SK-N-SH treated with all-trans-retinoic acid at 6 μM for 48 hours (cell line): ENCODE results near the gene TOM1L1.

Experiments
- ATAC-seq: fragments of 200-7000 bp; cut with Tn5 transposase; 3 replicates; pipeline ENCODE4 v1.9.1; 2020; ENCODE audit warnings: mild to moderate bottlenecking, moderate library complexity
- ARNTL ChIP-seq: fragments of 450-650 bp; formaldehyde crosslinking; IDR thresholded peaks from 2 replicates; pipeline ENCODE4 v1.5.0; 2020; ENCODE audit warnings: low read depth, mild to moderate bottlenecking, moderate library complexity, borderline replicate concordance
- BACH2 ChIP-seq: fragments of 250-450 bp; sonication (Bioruptor Pico); IDR thresholded peaks from 2 replicates; pipeline ENCODE4 v1.9.0; 2021; ENCODE audit warnings: mild to moderate bottlenecking, borderline replicate concordance
- CSDC2 ChIP-seq: fragments of 250-450 bp; sonication (Bioruptor Pico); IDR thresholded peaks from 2 replicates; pipeline ENCODE4 v1.5.0; 2020; ENCODE audit warnings: mild to moderate bottlenecking, moderate library complexity
- CSRNP3 ChIP-seq: fragments of 250-450 bp; sonication (Bioruptor Pico); IDR thresholded peaks from 2 replicates; pipeline ENCODE4 v1.5.1; 2021; ENCODE audit warnings: mild to moderate bottlenecking, moderate library complexity
- ESRRG ChIP-seq: fragments of 250-450 bp; sonication (Bioruptor Pico); IDR thresholded peaks from 2 replicates; pipeline ENCODE4 v1.6.1; 2021; ENCODE audit warnings: mild to moderate bottlenecking
- GLIS3 ChIP-seq: fragments of 250-450 bp; sonication (Bioruptor Pico); IDR thresholded peaks from 2 replicates; pipeline ENCODE4 v1.5.0; 2020; ENCODE audit warnings: mild to moderate bottlenecking, moderate library complexity
- OSR1 ChIP-seq: fragments of 250-450 bp; sonication (Bioruptor Pico); IDR thresholded peaks from 2 replicates; pipeline ENCODE4 v1.8.0; 2022; ENCODE audit warnings: moderate library complexity, mild to moderate bottlenecking, inconsistent platforms
- PATZ1 ChIP-seq: fragments of 250-450 bp; sonication (Bioruptor Pico); IDR thresholded peaks from 2 replicates; pipeline ENCODE4 v1.8.0; 2020; ENCODE audit warnings: mild to moderate bottlenecking, moderate library complexity, borderline replicate concordance
- POU6F1 ChIP-seq: fragments of 250-450 bp; sonication (Bioruptor Pico); IDR thresholded peaks from 2 replicates; pipeline ENCODE4 v1.8.0; 2021; ENCODE audit warnings: low read depth, mild to moderate bottlenecking, moderate library complexity, borderline replicate concordance
- PPARA ChIP-seq: fragments of 250-450 bp; sonication (Bioruptor Pico); IDR thresholded peaks from 2 replicates; pipeline ENCODE4 v1.5.0; 2020; ENCODE audit warnings: mild to moderate bottlenecking, borderline replicate concordance
- RARB ChIP-seq: fragments of 250-450 bp; sonication (Bioruptor Pico); IDR thresholded peaks from 2 replicates; pipeline ENCODE4 v1.8.0; 2021; ENCODE audit warnings: mild to moderate bottlenecking, moderate library complexity
- SNAI2 ChIP-seq: fragments of 250-450 bp; sonication (Bioruptor Pico); IDR thresholded peaks from 2 replicates; pipeline ENCODE4 v1.5.0; 2020; ENCODE audit warnings: mild to moderate bottlenecking, moderate library complexity
- TCF4 ChIP-seq: fragments of 250-450 bp; sonication (Bioruptor Pico); IDR thresholded peaks from 2 replicates; pipeline ENCODE4 v1.8.0; 2021; ENCODE audit warnings: mild to moderate bottlenecking, moderate library complexity, borderline replicate concordance
- TOX ChIP-seq: fragments of 250-450 bp; sonication (Bioruptor Pico); IDR thresholded peaks from 2 replicates; pipeline ENCODE4 v1.8.0; 2021; ENCODE audit warnings: mild to moderate bottlenecking, moderate library complexity, borderline replicate concordance
- TSHZ2 ChIP-seq: fragments of 250-450 bp; sonication (Bioruptor Pico); IDR thresholded peaks from 2 replicates; pipeline ENCODE4 v1.5.0; 2020; ENCODE audit warnings: mild to moderate bottlenecking, moderate library complexity
- ZC3H10 ChIP-seq: fragments of 250-450 bp; sonication (Bioruptor Pico); IDR thresholded peaks from 2 replicates; pipeline ENCODE4 v1.5.1; 2021; ENCODE audit warnings: mild to moderate bottlenecking, moderate library complexity
- ZFP3 ChIP-seq: fragments of 250-450 bp; sonication (Bioruptor Pico); IDR thresholded peaks from 2 replicates; pipeline ENCODE4 v1.5.0; 2020; ENCODE audit warnings: mild to moderate bottlenecking, moderate library complexity
- ZNF565 ChIP-seq: fragments of 450-650 bp; formaldehyde crosslinking; conservative IDR thresholded peaks from 2 replicates; pipeline ENCODE4 v1.5.0; 2020; ENCODE audit warnings: low read depth, mild to moderate bottlenecking, moderate library complexity
- ZNF70 ChIP-seq: fragments of 450-650 bp; formaldehyde crosslinking; IDR thresholded peaks from 2 replicates; pipeline ENCODE4 v1.5.0; 2020; ENCODE audit warnings: mild to moderate bottlenecking, moderate library complexity
- ZNF8 ChIP-seq: fragments of 450-650 bp; formaldehyde crosslinking; IDR thresholded peaks from 2 replicates; pipeline ENCODE4 v1.5.0; 2020; ENCODE audit warnings: mild to moderate bottlenecking, moderate library complexity

Gene TOM1L1

GRCh38 chr17:54937018-54937417 lies 36.4 kb downstream of the TOM1L1 start:
- no peak for ATAC-seq
- TF ChIP-seq TOX = no peak
- TF ChIP-seq CSDC2 (CRISPR knock-in tag) = no peak
- TF ChIP-seq OSR1 = no peak
- no peak for TF ChIP-seq TCF4 (CRISPR knock-in tag)
- no peak for TF ChIP-seq SNAI2 (CRISPR knock-in tag)
- TF ChIP-seq GLIS3 (CRISPR knock-in tag) = no peak
- no peak for TF ChIP-seq POU6F1 (CRISPR knock-in tag)
- TF ChIP-seq ZFP3 = no peak
- no peak for TF ChIP-seq ZNF70 (CRISPR knock-in tag)
- TF ChIP-seq PPARA (CRISPR knock-in tag) = no peak
- no peak for TF ChIP-seq TSHZ2 (CRISPR knock-in tag)
- no peak for TF ChIP-seq ESRRG
- no peak for TF ChIP-seq ZNF8 (CRISPR knock-in tag)
- TF ChIP-seq RARB (CRISPR knock-in tag) = no peak
- TF ChIP-seq ARNTL (CRISPR knock-in tag) = no peak
- no peak for TF ChIP-seq ZC3H10
- TF ChIP-seq CSRNP3 (CRISPR knock-in tag) = no peak
- TF ChIP-seq BACH2 = no peak
- TF ChIP-seq PATZ1 (CRISPR knock-in tag) = no peak
- TF ChIP-seq, all 23 proteins: peak for 0

GRCh38 chr17:54937426-54937825 lies 36.8 kb downstream of the TOM1L1 start:
- ATAC-seq = no peak
- TF ChIP-seq ZFP3 (no peak), OSR1 (no peak), PATZ1 (CRISPR knock-in tag) (no peak), PPARA (CRISPR knock-in tag) (no peak), TOX (no peak), GLIS3 (CRISPR knock-in tag) (no peak), BACH2 (no peak), ZC3H10 (no peak), CSDC2 (CRISPR knock-in tag) (no peak), RARB (CRISPR knock-in tag) (no peak), TSHZ2 (CRISPR knock-in tag) (no peak), ESRRG (no peak), POU6F1 (CRISPR knock-in tag) (no peak), SNAI2 (CRISPR knock-in tag) (no peak), ZNF565 (CRISPR knock-in tag) (no peak), ZNF70 (CRISPR knock-in tag) (no peak), CSRNP3 (CRISPR knock-in tag) (no peak), ARNTL (CRISPR knock-in tag) (no peak)
